ENCODE results near the gene PIPOX.

PIPOX gene

GRCh38 chr17:29099527-29099926 is 56.6 kb downstream of the PIPOX start:
- Histone ChIP-seq H2BK5ac (ENCODE audit: low read length) (no peak overlapping the region), H3K23ac (ENCODE audit: low read depth, low read length, poor library complexity) (no peak overlapping the region), H3K9ac (ENCODE audit: low read depth, low read length, poor library complexity) (no peak overlapping the region), H2BK15ac (ENCODE audit: low read length) (no peak overlapping the region), H3K14ac (ENCODE audit: low read length) (no peak overlapping the region), H3K18ac (ENCODE audit: low read length) (peak overlapping the region; percentile 62), H2AK5ac (ENCODE audit: low read depth, low read length) (peak overlapping the region; percentile 49), H3K27ac (replicated peaks; ENCODE audit: low read length) (no peak overlapping the region), H3K9me3 (replicated peaks in 1 of 2; ENCODE audit: control insufficient read depth in 2 of 2, insufficient read depth in 1 of 2, low read depth in 1 of 2, low read length in 2 of 2) (no peaks in the 10 kb centered on the region), H3K27me3 (ENCODE audit: control insufficient read depth in 3 of 3, insufficient read depth in 3 of 3, low read depth in 1 of 3, low read length in 3 of 3) (no peaks in the 10 kb centered on the region), H4K8ac (ENCODE audit: low read depth, low read length) (no peak overlapping the region), H3K4me3 (ENCODE audit: low read length in 2 of 2) (no peak overlapping the region), H3K4ac (ENCODE audit: low read length) (no peak overlapping the region), H2BK120ac (ENCODE audit: low read depth, low read length) (no peak overlapping the region), H3K4me2 (ENCODE audit: insufficient read depth, low read length, poor library complexity, severe bottlenecking) (no peak overlapping the region), H3K4me1 (ENCODE audit: control insufficient read depth in 2 of 2, insufficient read depth in 1 of 2, low read depth in 1 of 2, low read length in 2 of 2) (peaks cover 0 to 3% of the 10 kb centered on the region in 2 donors), H3K79me1 (ENCODE audit: low read depth, low read length) (no peaks in the 10 kb centered on the region), H3K36me3 (replicated peaks in 1 of 2; ENCODE audit: control insufficient read depth in 2 of 2, insufficient read depth in 2 of 2, low read length in 2 of 2) (peaks cover 24 to 47% of the 10 kb centered on the region in 2 donors), H2AFZ (ENCODE audit: low read length) (no peak overlapping the region), H4K91ac (ENCODE audit: low read depth, low read length, poor library complexity) (no peak overlapping the region), H2BK12ac (ENCODE audit: low read length) (no peak overlapping the region)
- DNase-seq (ENCODE audit: low spot score), result no peak
- no CpG with 5 or more reads among the region's 5 CpGs for WGBS, 2 donors (ENCODE audit: extremely low coverage in 2 of 2, insufficient read length in 2 of 2, insufficient replicate concordance in 1 of 2)

DNA sequence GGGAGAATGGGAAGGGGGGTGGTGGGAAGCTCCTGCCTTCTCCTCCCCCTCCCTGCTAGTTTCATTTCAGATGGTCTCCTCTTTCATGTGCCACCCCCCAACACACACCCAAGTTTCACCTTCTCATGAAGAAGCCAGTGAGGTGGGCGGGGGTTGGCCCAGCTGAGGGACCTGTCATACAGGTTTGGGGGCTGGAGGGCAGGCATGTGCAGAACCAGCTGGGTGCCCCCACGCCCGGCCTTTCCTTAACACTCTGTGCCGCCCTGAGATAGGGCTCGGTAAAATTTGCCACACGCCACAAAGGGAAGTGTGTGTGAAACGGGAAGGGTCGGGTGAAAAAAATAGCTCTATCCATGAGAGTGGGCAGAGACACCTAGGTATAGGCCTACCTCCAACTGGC is 57.4 kb downstream of the PIPOX start:
- Histone ChIP-seq H2BK12ac (ENCODE audit: low read length) (no peak overlapping the region), H3K27ac (replicated peaks; ENCODE audit: low read length) (no peak overlapping the region), H3K4me2 (ENCODE audit: insufficient read depth, low read length, poor library complexity, severe bottlenecking) (no peak overlapping the region), H3K79me1 (ENCODE audit: low read depth, low read length) (no peaks in the 10 kb centered on the region), H3K9ac (ENCODE audit: low read depth, low read length, poor library complexity) (no peak overlapping the region), H2BK5ac (ENCODE audit: low read length) (no peak overlapping the region), H2BK15ac (ENCODE audit: low read length) (no peak overlapping the region), H3K36me3 (replicated peaks in 1 of 2; ENCODE audit: control insufficient read depth in 2 of 2, insufficient read depth in 2 of 2, low read length in 2 of 2) (peaks cover 22 to 42% of the 10 kb centered on the region in 2 donors), H4K91ac (ENCODE audit: low read depth, low read length, poor library complexity) (no peak overlapping the region), H3K4ac (ENCODE audit: low read length) (no peak overlapping the region), H2AK5ac (ENCODE audit: low read depth, low read length) (no peak overlapping the region), H3K18ac (ENCODE audit: low read length) (no peak overlapping the region), H3K23ac (ENCODE audit: low read depth, low read length, poor library complexity) (no peak overlapping the region), H2BK120ac (ENCODE audit: low read depth, low read length) (no peak overlapping the region), H3K27me3 (ENCODE audit: control insufficient read depth in 3 of 3, insufficient read depth in 3 of 3, low read depth in 1 of 3, low read length in 3 of 3) (no peaks in the 10 kb centered on the region), H3K4me1 (ENCODE audit: control insufficient read depth in 2 of 2, insufficient read depth in 1 of 2, low read depth in 1 of 2, low read length in 2 of 2) (peaks cover 0 to 3% of the 10 kb centered on the region in 2 donors), H3K14ac (ENCODE audit: low read length) (no peak overlapping the region), H2AFZ (ENCODE audit: low read length) (no peak overlapping the region), H3K4me3 (ENCODE audit: low read length in 2 of 2) (no peak overlapping the region), H4K8ac (ENCODE audit: low read depth, low read length) (no peak overlapping the region), H3K9me3 (replicated peaks in 1 of 2; ENCODE audit: control insufficient read depth in 2 of 2, insufficient read depth in 1 of 2, low read depth in 1 of 2, low read length in 2 of 2) (no peaks in the 10 kb centered on the region)
- no peak for DNase-seq (ENCODE audit: low spot score)
- WGBS, 2 donors (ENCODE audit: extremely low coverage in 2 of 2, insufficient read length in 2 of 2, insufficient replicate concordance in 1 of 2), result no CpG with 5 or more reads among the region's 8 CpGs

GRCh38 chr17:29102046-29102445 is 59.1 kb downstream of the PIPOX start:
- WGBS, 2 donors (ENCODE audit: extremely low coverage in 2 of 2, insufficient read length in 2 of 2, insufficient replicate concordance in 1 of 2), result no CpG with 5 or more reads among the region's 3 CpGs
- Histone ChIP-seq H2AFZ (ENCODE audit: low read length) (no peak overlapping the region), H4K8ac (ENCODE audit: low read depth, low read length) (no peak overlapping the region), H3K14ac (ENCODE audit: low read length) (no peak overlapping the region), H3K27me3 (ENCODE audit: control insufficient read depth in 3 of 3, insufficient read depth in 3 of 3, low read depth in 1 of 3, low read length in 3 of 3) (no peaks in the 10 kb centered on the region), H3K36me3 (replicated peaks in 1 of 2; ENCODE audit: control insufficient read depth in 2 of 2, insufficient read depth in 2 of 2, low read length in 2 of 2) (peaks cover 15 to 46% of the 10 kb centered on the region in 2 donors), H3K79me1 (ENCODE audit: low read depth, low read length) (no peaks in the 10 kb centered on the region), H3K4ac (ENCODE audit: low read length) (no peak overlapping the region), H2BK15ac (ENCODE audit: low read length) (no peak overlapping the region), H2BK12ac (ENCODE audit: low read length) (no peak overlapping the region), H3K4me3 (ENCODE audit: low read length in 2 of 2) (no peak overlapping the region), H2BK120ac (ENCODE audit: low read depth, low read length) (no peak overlapping the region), H3K4me1 (ENCODE audit: control insufficient read depth in 2 of 2, insufficient read depth in 1 of 2, low read depth in 1 of 2, low read length in 2 of 2) (peaks cover 0 to 3% of the 10 kb centered on the region in 2 donors), H3K18ac (ENCODE audit: low read length) (no peak overlapping the region), H2BK5ac (ENCODE audit: low read length) (no peak overlapping the region), H3K4me2 (ENCODE audit: insufficient read depth, low read length, poor library complexity, severe bottlenecking) (no peak overlapping the region), H3K27ac (replicated peaks; ENCODE audit: low read length) (no peak overlapping the region), H3K9ac (ENCODE audit: low read depth, low read length, poor library complexity) (no peak overlapping the region), H3K9me3 (replicated peaks in 1 of 2; ENCODE audit: control insufficient read depth in 2 of 2, insufficient read depth in 1 of 2, low read depth in 1 of 2, low read length in 2 of 2) (no peaks in the 10 kb centered on the region), H3K23ac (ENCODE audit: low read depth, low read length, poor library complexity) (peak overlapping the region; percentile 9), H2AK5ac (ENCODE audit: low read depth, low read length) (no peak overlapping the region), H4K91ac (ENCODE audit: low read depth, low read length, poor library complexity) (no peak overlapping the region)
- no peak for DNase-seq (ENCODE audit: low spot score)

DNA sequence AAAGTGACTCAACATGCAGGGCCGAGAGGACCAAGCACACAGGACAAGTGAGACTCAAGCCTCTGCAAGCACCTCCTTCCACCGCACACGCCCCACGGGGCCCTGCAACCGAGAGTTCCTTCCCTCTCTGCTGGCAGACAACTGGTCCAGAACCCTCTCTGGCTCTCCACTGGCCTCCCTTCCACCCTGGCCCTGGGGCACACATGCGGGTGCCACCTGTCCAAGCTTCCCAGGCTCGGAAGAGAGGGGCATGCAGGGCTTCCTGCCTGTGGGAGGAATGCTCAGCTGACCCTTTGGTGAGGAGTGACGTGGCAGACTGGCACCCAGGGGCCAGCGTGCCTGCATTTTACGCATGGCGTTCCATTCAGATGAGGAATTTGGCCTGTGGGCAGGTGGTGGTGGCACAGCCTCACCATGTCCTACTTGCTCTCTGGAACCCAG is 59.8 kb downstream of the PIPOX start:
- Histone ChIP-seq H2BK120ac (ENCODE audit: low read depth, low read length) (no peak overlapping the region), H4K91ac (ENCODE audit: low read depth, low read length, poor library complexity) (no peak overlapping the region), H3K4me3 (ENCODE audit: low read length in 2 of 2) (no peak overlapping the region), H2BK12ac (ENCODE audit: low read length) (no peak overlapping the region), H3K9ac (ENCODE audit: low read depth, low read length, poor library complexity) (peak overlapping the region; percentile 73), H3K79me1 (ENCODE audit: low read depth, low read length) (no peaks in the 10 kb centered on the region), H2BK15ac (ENCODE audit: low read length) (no peak overlapping the region), H3K18ac (ENCODE audit: low read length) (peak overlapping the region; percentile 72), H3K23ac (ENCODE audit: low read depth, low read length, poor library complexity) (peak overlapping the region; percentile 49), H2AFZ (ENCODE audit: low read length) (no peak overlapping the region), H2AK5ac (ENCODE audit: low read depth, low read length) (no peak overlapping the region), H3K9me3 (replicated peaks in 1 of 2; ENCODE audit: control insufficient read depth in 2 of 2, insufficient read depth in 1 of 2, low read depth in 1 of 2, low read length in 2 of 2) (no peaks in the 10 kb centered on the region), H2BK5ac (ENCODE audit: low read length) (no peak overlapping the region), H3K4me2 (ENCODE audit: insufficient read depth, low read length, poor library complexity, severe bottlenecking) (no peak overlapping the region), H3K14ac (ENCODE audit: low read length) (peak overlapping the region; percentile 67), H4K8ac (ENCODE audit: low read depth, low read length) (no peak overlapping the region), H3K4me1 (ENCODE audit: control insufficient read depth in 2 of 2, insufficient read depth in 1 of 2, low read depth in 1 of 2, low read length in 2 of 2) (peaks cover 0 to 3% of the 10 kb centered on the region in 2 donors), H3K27ac (replicated peaks; ENCODE audit: low read length) (no peak overlapping the region), H3K4ac (ENCODE audit: low read length) (no peak overlapping the region), H3K27me3 (ENCODE audit: control insufficient read depth in 3 of 3, insufficient read depth in 3 of 3, low read depth in 1 of 3, low read length in 3 of 3) (no peaks in the 10 kb centered on the region), H3K36me3 (replicated peaks in 1 of 2; ENCODE audit: control insufficient read depth in 2 of 2, insufficient read depth in 2 of 2, low read length in 2 of 2) (peaks cover 10 to 40% of the 10 kb centered on the region in 2 donors)
- no CpG with 5 or more reads among the region's 11 CpGs for WGBS, 2 donors (ENCODE audit: extremely low coverage in 2 of 2, insufficient read length in 2 of 2, insufficient replicate concordance in 1 of 2)
- DNase-seq (ENCODE audit: low spot score), result no peak

Measured in neuronal stem cell (in vitro differentiated cells).